Limb (tissue), 2 donors: ENCODE measurements around the gene ZCCHC14.

ENCODE experiments used
- DNase-seq, 2 donors: peaks; one replicate each; pipeline ENCODE4 v3.0.0-alpha.2; 2016; ENCODE audit errors: extremely low spot score in 2 of 2

The ZCCHC14 gene

DNA sequence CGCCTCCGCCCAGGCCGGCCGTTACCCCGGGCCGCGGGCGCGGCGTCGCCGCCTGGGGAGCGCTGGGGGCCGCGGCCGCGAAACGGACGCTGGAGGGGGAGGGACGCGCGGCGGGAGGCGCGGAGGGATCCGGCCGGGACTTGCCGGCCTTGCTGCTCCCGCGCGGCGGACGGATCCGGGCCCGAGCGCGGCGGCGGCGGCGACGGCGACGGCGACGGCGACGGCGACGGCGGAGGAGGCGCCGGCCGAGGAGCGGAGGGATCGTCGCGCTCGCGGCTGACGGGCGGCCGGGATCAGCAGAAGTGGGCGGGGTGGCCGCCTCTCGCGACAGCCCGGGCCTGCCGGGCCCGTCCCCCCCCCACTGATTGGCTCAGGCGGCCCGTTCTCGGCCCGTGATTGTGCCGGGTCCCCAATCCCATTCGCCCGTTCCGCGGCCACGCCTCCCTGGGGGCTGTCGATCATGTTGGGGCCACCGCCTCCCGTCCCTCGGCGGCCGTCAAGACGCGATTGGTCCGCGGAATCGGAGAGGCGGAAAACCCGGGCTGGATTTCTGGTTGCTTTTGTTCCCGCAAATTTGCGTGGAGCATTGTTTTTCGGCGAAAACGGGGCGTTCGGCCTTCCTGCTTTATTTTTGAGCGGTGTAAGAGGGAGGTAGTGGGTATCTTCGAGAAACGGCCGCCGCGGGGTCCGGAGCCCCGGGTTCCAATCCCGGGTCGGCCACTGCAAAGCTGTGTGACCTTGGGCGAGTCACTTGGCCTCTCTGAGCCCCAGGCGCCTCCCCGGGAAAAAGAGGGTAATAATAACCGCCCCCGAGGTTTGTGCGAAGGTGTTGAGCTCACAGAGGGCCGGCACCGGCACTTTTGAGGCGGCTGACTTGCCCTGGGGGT is at the start of gene ZCCHC14:
Gene ZCCHC14, minus strand, starts transcription at position 304 of the 887 bp plus-strand sequence. CDS start 786 bp downstream, outside the sequence.
- DNase-seq = peak; percentile 96 to 100

DNA sequence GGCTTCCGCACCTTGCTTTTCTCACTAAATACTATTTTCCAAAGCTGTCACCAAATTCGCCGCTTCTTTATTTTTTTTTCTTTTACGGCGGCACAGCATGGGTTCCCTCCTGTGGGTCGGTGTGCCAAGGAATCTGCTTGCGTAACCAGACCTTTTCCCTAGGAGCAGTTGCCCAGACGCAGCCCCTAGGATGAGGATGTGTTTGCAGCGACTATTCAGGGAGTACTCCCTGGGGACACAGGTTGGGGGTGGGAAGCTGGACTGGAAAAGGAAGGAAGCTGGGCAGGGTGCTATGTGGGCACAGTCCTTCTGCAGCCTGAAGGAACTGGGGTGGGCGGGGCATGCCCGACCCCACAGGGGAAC is 49.0 kb upstream of the ZCCHC14 start:
- no peak for DNase-seq

DNA sequence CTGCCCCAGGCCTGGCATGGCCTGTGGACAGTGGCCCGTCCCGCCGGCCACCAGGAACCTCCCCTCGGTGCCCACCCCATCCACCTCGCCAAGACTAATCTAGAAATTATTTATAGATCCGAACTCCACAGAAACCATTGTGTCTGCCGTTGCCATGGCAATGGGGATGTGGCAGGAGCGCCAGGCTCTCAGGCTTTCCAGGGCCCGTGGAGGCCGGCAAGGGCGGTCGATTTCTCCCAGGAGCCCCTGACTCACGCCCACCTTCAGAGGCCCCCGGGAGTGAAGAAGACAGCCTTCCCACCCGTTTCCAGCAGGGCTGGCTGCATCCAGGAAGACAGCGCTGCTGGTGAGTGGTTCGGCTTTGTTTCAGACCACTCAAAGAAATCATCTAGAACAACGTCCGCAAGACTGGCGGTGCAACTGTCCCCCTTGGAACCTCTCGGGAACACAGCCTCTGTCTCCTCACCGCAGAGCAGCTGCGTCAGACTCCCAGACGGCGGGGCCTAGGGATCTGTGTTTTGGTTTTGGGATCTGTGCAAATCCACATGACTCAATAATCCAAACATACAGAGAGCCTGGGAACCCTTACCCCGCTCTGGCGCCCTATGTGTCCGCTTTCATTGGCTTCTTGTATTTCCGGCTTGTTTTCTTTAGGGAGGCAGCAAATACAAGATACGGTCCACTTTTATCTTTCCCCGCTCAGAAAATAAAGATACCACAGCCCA is 48.5 kb upstream of the ZCCHC14 start:
- peak in 1 of 2 donors; percentile 66 for DNase-seq

DNA sequence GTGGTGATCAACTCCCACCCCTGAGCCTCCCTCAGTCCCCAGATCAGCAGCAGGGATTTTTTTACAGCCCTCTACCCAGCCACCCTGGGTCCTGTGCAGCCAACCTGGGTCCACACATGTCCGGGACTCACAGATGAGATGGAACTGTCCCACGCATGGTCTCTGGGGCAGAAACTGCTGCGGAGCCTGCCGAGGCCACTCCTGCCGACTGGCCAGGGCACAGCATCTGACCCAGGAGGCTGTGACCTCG is 48.0 kb upstream of the ZCCHC14 start:
- no peak for DNase-seq

DNA sequence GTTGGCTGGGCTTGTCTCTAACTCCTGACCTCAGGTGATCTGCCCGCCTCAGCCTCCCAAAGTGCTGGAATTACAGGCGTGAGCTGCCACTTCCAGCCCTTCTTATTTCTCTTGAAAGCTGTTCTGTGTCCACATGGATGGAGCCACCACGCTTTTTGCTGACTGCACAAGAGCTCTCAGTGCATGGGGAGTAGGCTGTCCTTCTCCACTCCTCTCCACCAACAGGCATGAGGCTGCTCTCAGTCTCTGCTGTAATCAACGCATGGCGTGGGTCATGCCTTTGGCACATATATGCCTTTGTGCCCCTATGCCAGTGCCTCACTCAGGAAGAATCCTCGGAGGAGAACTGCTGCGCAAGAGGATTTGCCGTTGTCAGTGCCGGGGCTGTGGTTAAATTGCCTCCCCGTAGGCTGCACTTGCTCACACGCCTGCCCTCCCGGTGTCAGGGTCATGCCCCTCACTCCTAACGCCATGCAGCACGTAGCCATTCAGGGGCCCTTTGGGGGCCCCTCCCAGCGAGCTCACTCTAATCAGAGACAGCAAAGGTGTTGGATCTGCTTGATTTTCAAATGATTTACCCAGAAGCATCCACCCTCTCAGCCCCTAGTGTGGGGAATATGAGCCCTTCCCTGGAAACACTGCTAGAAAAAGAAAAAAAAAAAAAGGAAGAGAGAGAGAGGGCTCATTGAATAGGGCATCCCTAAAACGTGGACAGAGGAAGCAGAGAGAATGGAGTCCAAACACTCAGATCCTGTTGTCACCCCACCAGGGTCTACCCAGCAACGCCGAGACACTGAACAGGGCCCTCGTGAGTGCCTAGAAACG is 47.5 kb upstream of the ZCCHC14 start:
- no peak for DNase-seq

DNA sequence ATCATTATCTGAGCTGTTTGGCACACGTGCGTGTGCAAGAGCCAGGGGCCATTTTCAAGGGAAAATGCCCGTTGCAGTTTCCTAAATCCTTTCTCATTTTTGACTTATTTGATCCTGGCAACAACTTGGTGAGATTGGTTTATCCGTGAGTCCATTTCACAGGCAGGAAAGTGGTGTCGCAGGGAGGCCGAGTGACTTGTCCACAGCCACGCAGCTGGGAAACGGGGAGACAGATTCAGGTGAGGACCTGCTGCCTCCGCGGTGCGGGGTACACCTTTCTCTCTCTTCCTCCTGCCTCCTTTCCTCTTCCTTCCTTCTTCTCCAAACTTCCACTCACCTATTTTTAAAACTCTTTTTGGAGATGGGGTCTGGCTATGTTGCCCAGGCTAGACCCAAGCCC is 46.3 kb upstream of the ZCCHC14 start:
- no peak for DNase-seq

DNA sequence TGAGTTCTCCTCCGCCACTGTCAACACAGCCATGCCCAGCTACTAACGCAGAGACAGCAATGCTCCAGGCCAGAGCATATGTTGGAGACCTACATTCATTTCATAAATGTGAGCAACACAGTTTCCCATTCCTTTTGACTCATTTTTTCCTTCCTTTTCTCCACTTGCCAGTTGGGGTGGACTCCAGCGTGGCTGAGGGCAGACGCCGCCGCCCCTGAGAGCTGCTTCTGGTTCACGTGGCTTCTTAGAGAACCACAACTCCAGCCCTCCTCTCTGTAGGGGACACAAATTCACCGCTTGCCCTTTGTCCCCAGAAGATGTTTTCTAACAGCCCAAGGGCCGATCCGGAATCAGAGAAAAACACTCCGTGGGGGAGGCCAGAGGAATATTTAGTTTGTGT is 45.8 kb upstream of the ZCCHC14 start:
- no peak for DNase-seq

DNA sequence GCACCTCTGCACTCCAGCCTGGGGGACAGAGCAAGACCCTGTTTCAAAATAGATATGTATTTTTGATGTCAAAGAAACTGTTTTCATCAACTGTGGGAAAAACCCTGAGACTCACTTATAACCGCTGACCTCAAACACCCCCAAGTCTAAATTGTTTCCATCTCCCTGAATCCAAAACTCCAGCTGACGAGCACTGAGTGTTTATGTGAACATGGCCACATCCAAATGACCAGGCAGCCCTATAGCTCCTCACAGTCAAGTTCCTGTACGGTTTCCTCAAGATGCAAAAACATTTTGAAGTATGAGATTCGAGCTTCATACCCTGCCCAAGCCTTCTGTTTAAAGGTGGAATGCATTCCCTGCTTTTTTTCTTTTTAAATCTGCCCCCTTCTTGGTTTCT is 45.3 kb upstream of the ZCCHC14 start:
- DNase-seq = no peak

DNA sequence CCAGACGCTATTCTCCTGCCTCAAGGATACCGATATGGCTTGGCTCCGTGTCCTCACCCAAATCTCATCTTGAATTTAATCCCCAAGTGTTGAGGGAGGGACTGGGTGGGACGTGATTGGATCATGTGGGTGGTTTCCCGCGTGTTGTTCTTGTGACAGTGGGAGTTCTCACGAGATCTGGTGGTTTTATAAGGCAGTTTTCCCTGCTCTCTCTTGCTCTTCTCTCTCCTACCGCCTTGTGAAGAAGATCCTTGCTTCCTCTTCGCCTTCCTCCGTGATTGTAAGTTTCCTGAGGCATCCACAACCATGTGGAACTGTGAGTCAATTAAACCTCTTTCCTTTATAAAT is 43.9 kb upstream of the ZCCHC14 start:
- no peak for DNase-seq

DNA sequence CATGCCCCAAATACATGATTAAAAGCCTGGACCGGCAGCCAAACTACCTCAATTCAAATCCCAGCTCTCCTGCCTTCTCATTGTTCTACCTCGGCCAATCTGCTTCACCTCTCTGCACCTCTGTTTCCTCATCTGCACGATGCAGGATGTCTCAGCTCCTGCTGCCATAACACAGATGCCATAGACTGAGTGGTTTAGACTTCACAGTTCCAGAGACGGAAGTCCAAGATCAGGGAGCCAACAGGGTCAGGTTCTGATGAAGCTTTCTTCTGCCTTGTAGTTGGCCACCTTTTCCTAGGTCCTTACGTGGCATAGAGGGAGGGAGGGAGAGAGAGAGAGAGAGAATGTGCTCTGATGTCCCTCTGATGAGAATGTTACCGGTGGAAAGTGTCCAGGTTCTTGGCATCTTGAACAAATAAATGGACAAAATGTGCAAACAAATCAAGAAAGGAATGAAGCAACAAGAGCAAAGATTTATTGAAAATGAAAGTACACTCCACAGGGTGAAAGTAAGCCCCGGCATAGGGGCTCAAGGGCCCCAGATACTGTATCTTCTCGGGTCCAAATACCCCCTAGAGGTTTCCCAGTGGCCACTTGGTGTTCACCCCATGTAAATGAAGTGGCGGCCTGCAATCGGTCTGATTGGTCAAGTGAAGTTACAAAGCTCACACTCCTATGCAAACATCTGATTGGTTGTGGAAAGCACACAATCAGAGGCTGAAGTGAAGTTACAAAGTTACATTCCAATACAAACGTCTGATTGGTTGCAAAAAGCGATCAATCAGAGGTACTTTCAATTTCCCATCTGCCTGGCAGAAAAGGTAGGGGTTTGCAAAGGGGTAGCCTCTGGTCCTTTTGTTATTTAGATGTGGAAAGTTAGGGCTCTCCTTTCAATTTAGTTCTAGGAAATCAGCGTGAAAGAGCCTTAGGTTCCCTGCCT is 43.3 kb upstream of the ZCCHC14 start:
- no peak for DNase-seq

DNA sequence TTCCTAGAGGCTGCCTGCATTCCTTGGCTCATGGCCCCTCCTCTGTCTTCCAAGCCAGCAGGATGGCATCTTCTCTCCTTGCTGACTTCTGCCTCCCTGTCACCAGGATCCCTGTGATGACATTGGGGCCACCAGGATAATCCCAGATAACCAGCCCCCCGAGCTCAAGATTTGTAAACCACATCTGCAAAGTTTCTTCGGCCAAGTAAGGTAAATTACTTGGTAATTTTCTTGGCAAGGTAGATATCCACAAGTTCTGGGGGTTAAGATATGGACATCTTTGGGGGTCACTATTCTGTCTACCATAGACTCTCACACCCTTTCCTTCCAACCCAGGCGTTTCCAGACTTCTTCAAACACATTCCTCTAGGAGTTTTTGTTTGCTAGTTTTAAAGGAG is 42.6 kb upstream of the ZCCHC14 start:
- no peak for DNase-seq

DNA sequence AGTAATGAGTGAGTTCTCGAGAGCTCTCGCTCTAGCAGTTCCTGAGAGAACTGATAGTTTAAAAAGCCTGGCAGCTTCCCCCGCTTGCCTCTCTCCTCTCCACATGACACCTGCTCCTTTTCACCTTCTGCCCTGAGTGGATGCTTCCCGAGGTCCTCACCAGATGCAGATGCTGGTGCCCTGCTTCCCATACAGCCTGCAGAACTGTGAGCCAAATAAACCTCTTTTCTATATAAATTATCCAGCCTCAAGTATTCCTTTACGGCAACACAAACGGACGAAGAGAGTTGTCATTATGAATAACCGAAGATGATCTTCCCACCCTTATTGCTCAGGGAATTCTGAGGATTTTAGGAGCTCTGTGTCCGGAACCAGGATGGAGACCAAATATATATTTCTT is 41.9 kb upstream of the ZCCHC14 start:
- DNase-seq = no peak

DNA sequence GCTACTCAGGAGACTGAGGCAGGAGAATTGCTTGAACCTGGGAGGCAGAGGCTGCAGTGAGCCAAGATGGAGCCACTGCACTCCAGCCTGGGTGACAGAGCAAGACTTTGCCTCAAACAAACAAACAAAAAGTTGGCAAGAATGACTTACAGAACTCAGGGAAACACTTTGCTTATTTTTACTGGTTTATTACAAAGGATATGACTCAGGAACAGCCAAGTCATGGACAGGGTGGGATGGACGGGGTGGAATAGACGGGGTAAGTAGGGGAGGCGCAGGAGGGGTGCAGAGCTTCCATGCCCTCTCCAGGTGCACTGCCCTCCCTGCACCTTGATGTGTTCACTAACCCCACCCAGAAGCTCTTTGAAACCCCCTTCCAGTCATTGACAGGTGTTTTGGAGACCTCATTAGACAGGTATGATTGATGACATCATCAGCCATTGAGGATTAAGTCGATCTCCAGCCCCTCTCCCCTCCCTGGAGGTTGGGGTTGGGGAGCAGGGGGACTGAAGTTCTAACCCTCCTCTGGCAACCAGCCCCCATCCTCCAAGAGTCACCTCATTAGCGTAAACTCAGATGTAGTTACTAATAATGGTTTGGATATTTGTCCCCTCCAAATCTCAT is 41.3 kb upstream of the ZCCHC14 start:
- no peak for DNase-seq

DNA sequence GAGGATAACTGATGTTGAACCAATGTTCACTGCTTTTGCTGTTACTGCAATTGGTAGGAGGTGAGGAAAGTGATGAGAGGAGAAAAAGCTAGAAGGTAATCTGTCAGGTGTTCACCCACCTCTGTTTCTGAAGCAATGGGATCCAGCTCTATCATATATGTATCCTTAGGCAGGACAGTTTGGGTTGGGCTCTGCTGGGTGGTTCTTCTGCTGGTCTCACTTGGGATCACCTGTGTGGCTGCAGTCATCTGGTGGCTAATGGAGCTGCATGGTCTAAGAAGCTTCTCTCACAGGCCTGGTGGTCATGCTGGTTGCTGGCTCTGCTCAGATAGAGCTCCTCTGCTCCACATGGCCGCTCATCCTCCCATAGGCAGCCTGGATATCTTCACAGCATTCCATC is 40.2 kb upstream of the ZCCHC14 start:
- no peak for DNase-seq

DNA sequence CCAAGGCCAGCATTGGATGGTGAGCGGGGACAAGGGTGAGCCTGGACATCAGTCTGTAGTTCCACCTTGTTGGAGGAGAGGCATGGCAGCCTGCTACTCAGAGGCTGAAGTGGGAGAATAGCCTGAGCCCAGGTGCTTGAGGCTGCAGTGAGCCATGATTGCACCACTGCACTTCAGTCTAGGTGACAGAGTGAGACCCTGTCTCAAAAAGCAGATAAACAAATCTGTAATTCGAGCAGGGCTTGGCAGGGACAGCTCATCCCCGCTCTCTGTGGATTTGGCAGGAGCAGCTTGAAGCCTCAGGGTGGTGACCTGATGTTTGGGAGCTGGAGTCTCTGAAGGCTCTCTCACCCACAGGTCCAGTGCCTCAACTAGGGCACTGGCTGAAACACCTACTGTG is 38.6 kb upstream of the ZCCHC14 start:
- DNase-seq = no peak

DNA sequence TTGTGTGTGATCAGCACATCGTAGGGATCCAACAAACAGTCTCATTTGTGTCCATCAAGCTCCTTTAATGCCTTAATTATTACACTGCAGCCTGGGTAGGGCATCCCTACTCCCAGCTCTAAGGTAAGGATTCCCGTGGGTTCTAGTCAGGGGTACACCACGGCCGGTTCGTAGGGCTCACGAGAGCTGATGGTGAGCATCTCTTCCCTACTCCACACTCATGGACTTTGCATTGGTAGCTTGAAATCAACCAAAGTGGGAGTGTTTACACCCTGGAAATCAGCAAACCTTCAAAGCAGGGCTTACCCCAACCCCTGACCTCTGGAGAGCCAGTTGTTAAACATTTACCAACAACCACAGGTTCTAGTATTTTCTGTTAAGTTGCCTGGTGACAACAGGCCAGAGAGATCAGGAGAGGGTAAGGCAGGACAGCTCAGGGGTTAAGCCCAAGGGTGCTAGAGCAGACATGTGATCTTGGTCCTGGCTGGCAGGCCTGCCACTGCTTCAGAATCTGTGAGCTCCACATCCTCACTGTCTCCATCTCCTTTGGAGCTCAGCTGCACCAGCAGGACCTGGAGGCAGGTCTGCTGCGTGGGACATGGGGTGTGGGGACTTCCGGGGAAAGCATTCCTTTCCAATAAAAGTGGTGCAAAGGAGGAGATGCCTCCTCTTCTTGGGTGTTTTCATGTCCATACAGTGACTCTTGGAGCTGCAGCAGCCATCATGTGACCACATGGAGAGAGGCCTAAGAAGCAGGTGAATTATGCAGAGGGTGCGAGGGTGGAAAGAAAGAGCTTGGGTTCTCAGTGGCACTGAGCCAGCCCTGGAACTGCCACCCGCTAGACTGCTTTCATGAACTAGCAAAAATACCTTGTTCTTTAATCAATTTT is 36.1 kb upstream of the ZCCHC14 start:
- no peak for DNase-seq

DNA sequence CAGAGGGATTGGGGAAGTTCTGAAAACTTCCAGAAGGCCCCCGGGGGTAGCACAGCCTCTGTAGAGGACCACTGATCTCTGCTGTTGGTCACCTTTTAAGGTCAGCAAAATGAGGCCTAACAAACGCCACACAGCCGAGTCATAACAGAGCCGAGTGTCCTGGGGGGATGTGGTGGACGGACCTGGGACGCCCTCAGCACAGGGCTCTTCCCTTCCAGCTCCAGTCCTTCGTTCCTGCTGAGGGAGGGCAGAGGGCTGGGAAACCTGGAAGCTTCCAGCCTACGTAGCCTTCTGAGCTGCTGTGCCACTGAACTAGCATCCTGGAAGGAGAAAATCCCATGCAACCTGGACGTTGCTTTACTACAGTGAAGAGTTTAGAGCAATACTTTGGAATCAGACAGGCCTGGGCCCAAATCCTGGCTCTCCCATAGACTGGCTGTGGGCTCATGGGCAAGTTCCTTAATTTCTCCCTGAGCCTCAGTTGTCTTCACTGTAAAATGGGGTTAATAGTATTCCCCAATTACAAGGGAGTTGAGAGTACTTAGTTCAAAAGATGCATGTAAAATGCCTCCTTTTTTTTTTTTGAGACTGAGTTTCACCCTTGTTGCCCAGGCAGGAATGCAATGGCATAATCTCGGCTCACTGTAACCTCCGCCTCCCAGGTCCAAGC is 34.4 kb upstream of the ZCCHC14 start:
- no peak for DNase-seq

DNA sequence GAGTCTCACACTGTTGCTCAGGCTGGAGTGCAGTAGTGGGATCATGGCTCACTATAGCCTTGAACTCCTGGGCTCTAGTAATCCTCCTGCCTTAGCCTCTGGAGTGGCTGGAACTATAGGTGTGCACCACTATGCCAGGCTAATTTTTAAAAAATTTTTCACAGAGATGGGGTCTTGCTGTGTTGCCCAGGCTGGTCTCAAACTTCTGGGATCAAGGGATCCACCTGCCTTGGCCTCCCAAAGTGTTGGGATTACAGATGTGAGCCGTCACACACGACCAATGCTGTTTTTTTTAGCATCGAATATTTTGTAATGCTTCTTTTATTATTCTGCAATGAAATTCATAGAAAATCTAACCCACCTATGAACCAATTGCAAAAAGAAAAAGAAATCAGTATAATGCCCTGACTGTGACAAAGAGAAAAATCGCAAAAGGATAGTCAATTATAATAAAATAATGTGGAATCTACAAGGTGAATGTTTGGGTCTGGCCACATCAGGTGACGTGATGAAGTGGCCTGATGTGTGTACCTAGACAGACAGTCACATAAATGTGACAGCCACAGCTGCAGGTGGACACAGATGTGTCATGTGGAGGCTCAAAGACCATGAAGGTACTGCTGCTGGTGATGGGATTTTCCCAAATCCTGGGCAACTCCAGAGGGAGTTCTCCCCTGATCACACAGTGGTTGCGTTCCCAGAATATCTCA is 33.6 kb upstream of the ZCCHC14 start:
- no peak for DNase-seq

DNA sequence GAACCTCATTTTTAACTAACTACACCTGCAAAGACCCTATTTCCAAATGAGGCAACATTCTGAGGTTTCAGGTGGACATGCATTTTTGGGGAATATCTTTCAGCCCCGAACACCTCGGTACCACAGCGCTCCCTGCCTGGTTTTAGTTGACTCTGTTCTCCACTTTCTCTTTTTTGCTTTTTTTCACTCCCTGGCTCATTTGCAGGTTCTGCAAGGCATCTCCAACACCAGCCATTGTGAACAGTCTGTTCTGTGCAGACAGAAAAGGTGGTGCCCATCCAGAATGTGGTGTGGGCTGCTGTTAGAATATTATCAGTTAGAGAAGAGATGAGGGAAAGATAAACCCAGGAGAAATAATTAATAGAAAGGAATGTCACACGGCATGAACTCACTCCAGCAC is 32.5 kb upstream of the ZCCHC14 start:
- DNase-seq = no peak
